SK-N-SH (cell line): Measurements from ENCODE around the gene NISCH.

Experiments
- EP300 ChIP-seq, 2 experiments: IDR thresholded peaks; 2 replicates each; pipeline versions ENCODE4 v1.4.0 to v1.6.1; 2012; ENCODE audit warnings: borderline replicate concordance in 1 of 2, low read depth in 1 of 2, low read length in 1 of 2
- EZH2phosphoT487 ChIP-seq: fragments of 200-600 bp; sonication (generic); IDR thresholded peaks from 2 replicates; pipeline ENCODE4 v1.6.1; 2017; ENCODE audit warnings: low read depth, mixed run types, mild to moderate bottlenecking, antibody characterized with exemption, moderate library complexity, borderline replicate concordance
- GATA2 ChIP-seq: sonication (generic); formaldehyde crosslinking; IDR thresholded peaks from 2 replicates; pipeline ENCODE4 v1.5.0; 2020; ENCODE audit warnings: mild to moderate bottlenecking, missing genetic modification reagents
- JUND ChIP-seq: IDR thresholded peaks from 2 replicates; pipeline ENCODE4 v1.4.0; 2012
- POLR2AphosphoS5 ChIP-seq: IDR thresholded peaks from 2 replicates; pipeline ENCODE4 v1.6.1; 2012; ENCODE audit warnings: low read depth, low read length
- RAD21 ChIP-seq: IDR thresholded peaks from 2 replicates; pipeline ENCODE4 v1.6.1; 2012; ENCODE audit warnings: mild to moderate bottlenecking, low read length
- RCOR1 ChIP-seq: fragments of 150-350 bp; IDR thresholded peaks from 2 replicates; pipeline ENCODE4 v1.6.1; 2017; ENCODE audit warnings: antibody characterized with exemption, low read length
- SMC3 ChIP-seq: IDR thresholded peaks from 2 replicates; pipeline ENCODE4 v1.6.1; 2012; ENCODE audit warnings: low read depth, low read length, improper control_type of control experiment
- TF ChIP-seq, protein P1 (sequence below): fragments of 200-600 bp; sonication (generic); IDR thresholded peaks from 2 replicates; pipeline ENCODE4 v1.6.1; 2017; ENCODE audit warnings: antibody characterized with exemption, mild to moderate bottlenecking, moderate library complexity
- TF ChIP-seq, protein P2 (sequence below): IDR thresholded peaks from 2 replicates; pipeline ENCODE4; 2012
- TF ChIP-seq, protein P3 (sequence below): fragments of 150-350 bp; IDR thresholded peaks from 2 replicates; pipeline ENCODE4 v1.6.1; 2017; ENCODE audit warnings: antibody characterized with exemption, low read length, low read depth, borderline replicate concordance
- TF ChIP-seq, protein P4 (sequence below): IDR thresholded peaks from 2 replicates; pipeline ENCODE4 v1.6.1; 2012; ENCODE audit warnings: mild to moderate bottlenecking, low read depth, low read length, moderate library complexity
- TF ChIP-seq, protein P5 (sequence below): IDR thresholded peaks from 2 replicates; pipeline ENCODE4 v1.4.0; 2012; ENCODE audit warnings: low read depth
- TF ChIP-seq, protein P6 (sequence below): IDR thresholded peaks from 2 replicates; pipeline ENCODE4 v1.4.0; 2012; ENCODE audit warnings: low read depth, borderline replicate concordance

DNA sequence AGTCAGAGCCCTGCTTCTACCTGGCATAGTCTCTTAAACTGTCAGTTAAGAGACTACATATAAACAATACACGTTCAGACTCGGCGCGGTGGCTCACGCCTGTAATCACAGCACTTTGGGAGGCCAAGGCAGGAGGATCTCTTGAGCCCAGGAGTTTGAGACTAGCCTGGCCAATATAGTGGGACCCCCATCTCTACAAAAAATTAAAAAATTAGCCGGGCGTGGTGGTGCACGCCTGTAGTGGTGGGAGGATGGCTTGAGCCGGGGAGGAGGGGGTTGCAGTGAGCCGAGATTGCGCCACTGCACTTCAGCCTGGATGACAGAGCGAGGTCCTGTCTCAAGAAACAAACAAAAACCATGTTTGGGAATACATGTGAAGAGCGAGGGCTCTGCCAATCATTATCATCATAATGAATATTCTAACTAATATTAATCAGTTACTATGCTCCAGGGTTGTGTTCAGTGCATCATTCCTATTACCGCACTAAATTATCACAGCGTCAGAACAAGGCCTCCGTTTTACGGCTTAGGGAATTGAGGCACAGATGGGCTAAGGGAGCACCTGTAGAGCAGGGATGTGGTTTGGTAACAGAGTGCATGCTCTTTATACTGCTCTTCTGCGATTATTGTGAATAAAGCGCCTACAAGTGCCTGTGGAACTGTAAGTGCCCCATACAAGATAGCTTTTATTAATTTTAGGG is 80.2 kb downstream of the NISCH start:
- TF ChIP-seq, protein P1, sequence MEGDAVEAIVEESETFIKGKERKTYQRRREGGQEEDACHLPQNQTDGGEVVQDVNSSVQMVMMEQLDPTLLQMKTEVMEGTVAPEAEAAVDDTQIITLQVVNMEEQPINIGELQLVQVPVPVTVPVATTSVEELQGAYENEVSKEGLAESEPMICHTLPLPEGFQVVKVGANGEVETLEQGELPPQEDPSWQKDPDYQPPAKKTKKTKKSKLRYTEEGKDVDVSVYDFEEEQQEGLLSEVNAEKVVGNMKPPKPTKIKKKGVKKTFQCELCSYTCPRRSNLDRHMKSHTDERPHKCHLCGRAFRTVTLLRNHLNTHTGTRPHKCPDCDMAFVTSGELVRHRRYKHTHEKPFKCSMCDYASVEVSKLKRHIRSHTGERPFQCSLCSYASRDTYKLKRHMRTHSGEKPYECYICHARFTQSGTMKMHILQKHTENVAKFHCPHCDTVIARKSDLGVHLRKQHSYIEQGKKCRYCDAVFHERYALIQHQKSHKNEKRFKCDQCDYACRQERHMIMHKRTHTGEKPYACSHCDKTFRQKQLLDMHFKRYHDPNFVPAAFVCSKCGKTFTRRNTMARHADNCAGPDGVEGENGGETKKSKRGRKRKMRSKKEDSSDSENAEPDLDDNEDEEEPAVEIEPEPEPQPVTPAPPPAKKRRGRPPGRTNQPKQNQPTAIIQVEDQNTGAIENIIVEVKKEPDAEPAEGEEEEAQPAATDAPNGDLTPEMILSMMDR = no peak
- TF ChIP-seq, protein P2, sequence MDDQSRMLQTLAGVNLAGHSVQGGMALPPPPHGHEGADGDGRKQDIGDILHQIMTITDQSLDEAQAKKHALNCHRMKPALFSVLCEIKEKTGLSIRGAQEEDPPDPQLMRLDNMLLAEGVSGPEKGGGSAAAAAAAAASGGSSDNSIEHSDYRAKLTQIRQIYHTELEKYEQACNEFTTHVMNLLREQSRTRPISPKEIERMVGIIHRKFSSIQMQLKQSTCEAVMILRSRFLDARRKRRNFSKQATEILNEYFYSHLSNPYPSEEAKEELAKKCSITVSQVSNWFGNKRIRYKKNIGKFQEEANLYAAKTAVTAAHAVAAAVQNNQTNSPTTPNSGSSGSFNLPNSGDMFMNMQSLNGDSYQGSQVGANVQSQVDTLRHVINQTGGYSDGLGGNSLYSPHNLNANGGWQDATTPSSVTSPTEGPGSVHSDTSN = no peak
- TF ChIP-seq JUND (no peak), RCOR1 (no peak), EZH2phosphoT487 (no peak), POLR2AphosphoS5 (no peak), SMC3 (no peak), RAD21 (no peak), EP300 (IDR thresholded peaks at IDR 0.05; ENCODE audit: borderline replicate concordance in 1 of 2, low read depth in 1 of 2, low read length in 1 of 2) (no peak), GATA2 (CRISPR knock-in tag) (no peak)
- TF ChIP-seq, protein P3, sequence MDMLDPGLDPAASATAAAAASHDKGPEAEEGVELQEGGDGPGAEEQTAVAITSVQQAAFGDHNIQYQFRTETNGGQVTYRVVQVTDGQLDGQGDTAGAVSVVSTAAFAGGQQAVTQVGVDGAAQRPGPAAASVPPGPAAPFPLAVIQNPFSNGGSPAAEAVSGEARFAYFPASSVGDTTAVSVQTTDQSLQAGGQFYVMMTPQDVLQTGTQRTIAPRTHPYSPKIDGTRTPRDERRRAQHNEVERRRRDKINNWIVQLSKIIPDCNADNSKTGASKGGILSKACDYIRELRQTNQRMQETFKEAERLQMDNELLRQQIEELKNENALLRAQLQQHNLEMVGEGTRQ = no peak
- TF ChIP-seq, protein P4, sequence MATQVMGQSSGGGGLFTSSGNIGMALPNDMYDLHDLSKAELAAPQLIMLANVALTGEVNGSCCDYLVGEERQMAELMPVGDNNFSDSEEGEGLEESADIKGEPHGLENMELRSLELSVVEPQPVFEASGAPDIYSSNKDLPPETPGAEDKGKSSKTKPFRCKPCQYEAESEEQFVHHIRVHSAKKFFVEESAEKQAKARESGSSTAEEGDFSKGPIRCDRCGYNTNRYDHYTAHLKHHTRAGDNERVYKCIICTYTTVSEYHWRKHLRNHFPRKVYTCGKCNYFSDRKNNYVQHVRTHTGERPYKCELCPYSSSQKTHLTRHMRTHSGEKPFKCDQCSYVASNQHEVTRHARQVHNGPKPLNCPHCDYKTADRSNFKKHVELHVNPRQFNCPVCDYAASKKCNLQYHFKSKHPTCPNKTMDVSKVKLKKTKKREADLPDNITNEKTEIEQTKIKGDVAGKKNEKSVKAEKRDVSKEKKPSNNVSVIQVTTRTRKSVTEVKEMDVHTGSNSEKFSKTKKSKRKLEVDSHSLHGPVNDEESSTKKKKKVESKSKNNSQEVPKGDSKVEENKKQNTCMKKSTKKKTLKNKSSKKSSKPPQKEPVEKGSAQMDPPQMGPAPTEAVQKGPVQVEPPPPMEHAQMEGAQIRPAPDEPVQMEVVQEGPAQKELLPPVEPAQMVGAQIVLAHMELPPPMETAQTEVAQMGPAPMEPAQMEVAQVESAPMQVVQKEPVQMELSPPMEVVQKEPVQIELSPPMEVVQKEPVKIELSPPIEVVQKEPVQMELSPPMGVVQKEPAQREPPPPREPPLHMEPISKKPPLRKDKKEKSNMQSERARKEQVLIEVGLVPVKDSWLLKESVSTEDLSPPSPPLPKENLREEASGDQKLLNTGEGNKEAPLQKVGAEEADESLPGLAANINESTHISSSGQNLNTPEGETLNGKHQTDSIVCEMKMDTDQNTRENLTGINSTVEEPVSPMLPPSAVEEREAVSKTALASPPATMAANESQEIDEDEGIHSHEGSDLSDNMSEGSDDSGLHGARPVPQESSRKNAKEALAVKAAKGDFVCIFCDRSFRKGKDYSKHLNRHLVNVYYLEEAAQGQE = no peak
- TF ChIP-seq, protein P5, sequence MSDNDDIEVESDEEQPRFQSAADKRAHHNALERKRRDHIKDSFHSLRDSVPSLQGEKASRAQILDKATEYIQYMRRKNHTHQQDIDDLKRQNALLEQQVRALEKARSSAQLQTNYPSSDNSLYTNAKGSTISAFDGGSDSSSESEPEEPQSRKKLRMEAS = no peak
- TF ChIP-seq, protein P6, sequence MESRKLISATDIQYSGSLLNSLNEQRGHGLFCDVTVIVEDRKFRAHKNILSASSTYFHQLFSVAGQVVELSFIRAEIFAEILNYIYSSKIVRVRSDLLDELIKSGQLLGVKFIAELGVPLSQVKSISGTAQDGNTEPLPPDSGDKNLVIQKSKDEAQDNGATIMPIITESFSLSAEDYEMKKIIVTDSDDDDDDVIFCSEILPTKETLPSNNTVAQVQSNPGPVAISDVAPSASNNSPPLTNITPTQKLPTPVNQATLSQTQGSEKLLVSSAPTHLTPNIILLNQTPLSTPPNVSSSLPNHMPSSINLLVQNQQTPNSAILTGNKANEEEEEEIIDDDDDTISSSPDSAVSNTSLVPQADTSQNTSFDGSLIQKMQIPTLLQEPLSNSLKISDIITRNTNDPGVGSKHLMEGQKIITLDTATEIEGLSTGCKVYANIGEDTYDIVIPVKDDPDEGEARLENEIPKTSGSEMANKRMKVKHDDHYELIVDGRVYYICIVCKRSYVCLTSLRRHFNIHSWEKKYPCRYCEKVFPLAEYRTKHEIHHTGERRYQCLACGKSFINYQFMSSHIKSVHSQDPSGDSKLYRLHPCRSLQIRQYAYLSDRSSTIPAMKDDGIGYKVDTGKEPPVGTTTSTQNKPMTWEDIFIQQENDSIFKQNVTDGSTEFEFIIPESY = no peak
